HG03066 (cell line): ENCODE results near the gene PADI1.
"Not testable (repeated sequence)": the region's sequence is repeated elsewhere in the genome, so short reads cannot be mapped to it uniquely, and the experiment has no call there.

Experiments
- ATAC-seq: cut with Tn5 transposase; IDR thresholded peaks from one replicate; pipeline ENCODE4 v1.9.1; 2021; ENCODE audit warnings: low read depth; ENCODE audit not compliant: unreplicated experiment

PADI1 gene

GRCh38 chr1:17236779-17237560 lies 32.0 kb downstream of the PADI1 start:
- no peak for ATAC-seq

GRCh38 chr1:17237561-17237903 lies 32.6 kb downstream of the PADI1 start:
- no peak for ATAC-seq

- no peak for ATAC-seq
Measured at GRCh38 chr1:17239420-17239819, 34.5 kb downstream of the PADI1 start.

GRCh38 chr1:17241011-17241779 lies 36.3 kb downstream of the PADI1 start:
- ATAC-seq = not testable (repeated sequence)

- ATAC-seq = not testable (repeated sequence)
Measured at GRCh38 chr1:17241780-17242074, 36.8 kb downstream of the PADI1 start.

GRCh38 chr1:17243274-17243673 lies 38.3 kb downstream of the PADI1 start:
- ATAC-seq = no peak

- ATAC-seq = no peak
Measured at GRCh38 chr1:17244821-17245740, 40.2 kb downstream of the PADI1 start.

- ATAC-seq = no peak
Measured at GRCh38 chr1:17245816-17246325, 40.9 kb downstream of the PADI1 start.

GRCh38 chr1:17246971-17247370 lies 42.0 kb downstream of the PADI1 start:
- no peak for ATAC-seq

- no peak for ATAC-seq
Measured at GRCh38 chr1:17248781-17249180, 43.9 kb downstream of the PADI1 start, which contains the start of gene PADI3. Gene PADI3, plus strand, starts transcription at chr1:17249098. Its CDS starts 40 bp downstream, at chr1:17249138.

- no peak for ATAC-seq
Measured at GRCh38 chr1:17250601-17251000, 45.7 kb downstream of the PADI1 start.

- no peak for ATAC-seq
Measured at GRCh38 chr1:17251246-17251645, 46.3 kb downstream of the PADI1 start.

GRCh38 chr1:17251701-17252376 lies 46.9 kb downstream of the PADI1 start:
- no peak for ATAC-seq

- ATAC-seq = no peak
Measured at GRCh38 chr1:17255336-17255735, 50.4 kb downstream of the PADI1 start.

- no peak for ATAC-seq
Measured at GRCh38 chr1:17258116-17258757, 53.3 kb downstream of the PADI1 start.

- ATAC-seq = no peak
Measured at GRCh38 chr1:17258758-17259130, 53.8 kb downstream of the PADI1 start.

- ATAC-seq = no peak
Measured at GRCh38 chr1:17259233-17259873, 54.4 kb downstream of the PADI1 start.

- no peak for ATAC-seq
Measured at GRCh38 chr1:17260264-17260663, 55.3 kb downstream of the PADI1 start.

GRCh38 chr1:17260738-17261137 lies 55.8 kb downstream of the PADI1 start:
- no peak for ATAC-seq
